Right lung (tissue), 10 donors: ENCODE data around the gene WDR77. TPM values are rescaled to one million over a fixed set of nuclear protein-coding genes. Genes with fewer than 3 reads are reported as not detected.

Experiments used
- DNase-seq, 2 donors: peaks; one replicate each; pipeline ENCODE4 v3.0.0-alpha.2; 2013
- long read RNA-seq, 8 donors: transcript quantifications; one replicate each; lab custom pipeline, GENCODE V29; 2026
- polyA plus RNA-seq, 5 donors: library from polyadenylated mRNA; unstranded; fragments of 120-200 nt; gene quantifications; one replicate each; pipeline versions ENCODE4 v1.2.1 to v1.2.3, GENCODE V29; 2013; ENCODE audit warnings: inconsistent platforms in 1 of 5, low replicate concordance in 1 of 5; ENCODE audit not compliant: insufficient read length in 5 of 5, insufficient read depth in 1 of 5

The WDR77 gene
- polyA plus RNA-seq, result 10 to 100 TPM; 43.6 to 58.7 (median 48.6) TPM
- long read RNA-seq, donor 1, transcript WDR77-201 (10 exons, 2,576 nt), result major isoform, 22 of 559 reads
- long read RNA-seq, donor 1, partial matches to known transcripts, result 526 of 559 reads
- long read RNA-seq, donor 1, other reads (novel, unspliced or antisense), result 11 of 559 reads
- long read RNA-seq, donor 2, transcript WDR77-201 (10 exons, 2,576 nt), result major isoform, 20 of 27 reads
- long read RNA-seq, donor 2, partial matches to known transcripts, result 7 of 27 reads
- long read RNA-seq, donor 2, other reads (novel, unspliced or antisense), result 0 of 27 reads
- long read RNA-seq, donor 3, transcript WDR77-201 (10 exons, 2,576 nt), result major isoform, 15 of 23 reads
- long read RNA-seq, donor 3, partial matches to known transcripts, result 8 of 23 reads
- long read RNA-seq, donor 3, other reads (novel, unspliced or antisense), result 0 of 23 reads
- long read RNA-seq, donor 4, transcript WDR77-201 (10 exons, 2,576 nt), result major isoform, 6 of 13 reads
- long read RNA-seq, donor 4, partial matches to known transcripts, result 6 of 13 reads
- long read RNA-seq, donor 4, other reads (novel, unspliced or antisense), result 0 of 13 reads
- long read RNA-seq, donor 5, transcript WDR77-201 (10 exons, 2,576 nt), result major isoform, 26 of 35 reads
- long read RNA-seq, donor 5, partial matches to known transcripts, result 8 of 35 reads
- long read RNA-seq, donor 5, other reads (novel, unspliced or antisense), result 0 of 35 reads
- long read RNA-seq, donor 6, transcript WDR77-201 (10 exons, 2,576 nt), result major isoform, 22 of 34 reads
- long read RNA-seq, donor 6, partial matches to known transcripts, result 12 of 34 reads
- long read RNA-seq, donor 6, other reads (novel, unspliced or antisense), result 0 of 34 reads
- long read RNA-seq, donor 7, transcript WDR77-201 (10 exons, 2,576 nt), result major isoform, 22 of 454 reads
- long read RNA-seq, donor 7, partial matches to known transcripts, result 427 of 454 reads
- long read RNA-seq, donor 7, other reads (novel, unspliced or antisense), result 5 of 454 reads
- long read RNA-seq, donor 8, transcript WDR77-201 (10 exons, 2,576 nt), result major isoform, 8 of 8 reads
- long read RNA-seq, donor 8, partial matches to known transcripts, result 0 of 8 reads
- long read RNA-seq, donor 8, other reads (novel, unspliced or antisense), result 0 of 8 reads

- peak; percentile 96 to 98 for DNase-seq
These were observed at the start of gene WDR77, which contains the start of gene ATP5PB for GRCh38 chr1:111448918-111449702. TSS of gene WDR77 (minus strand) at chr1:111449256. CDS start at chr1:111449169, 87 bp downstream. TSS of gene ATP5PB (plus strand) at chr1:111449464. CDS start at chr1:111449542, 78 bp downstream.

- no peak for DNase-seq
These were observed 48.5 kb upstream of the WDR77 start for GRCh38 chr1:111497592-111497991.

GRCh38 chr1:111496398-111496797, 47.3 kb upstream of the WDR77 start:
- DNase-seq, result no peak

- no peak for DNase-seq
These were observed 42.0 kb upstream of the WDR77 start for GRCh38 chr1:111491070-111491469.

- DNase-seq, result no peak
These were observed 41.2 kb upstream of the WDR77 start for GRCh38 chr1:111490220-111490619.

GRCh38 chr1:111489604-111490003, 40.5 kb upstream of the WDR77 start:
- no peak for DNase-seq

GRCh38 chr1:111488669-111489068, 39.6 kb upstream of the WDR77 start:
- DNase-seq, result no peak

- DNase-seq, result no peak
These were observed 38.1 kb upstream of the WDR77 start for GRCh38 chr1:111487133-111487532.

GRCh38 chr1:111486431-111486830, 37.4 kb upstream of the WDR77 start:
- no peak for DNase-seq

GRCh38 chr1:111484391-111485026, 35.5 kb upstream of the WDR77 start:
- DNase-seq, result no peak

GRCh38 chr1:111483876-111484275, 34.8 kb upstream of the WDR77 start:
- no peak for DNase-seq

- no peak for DNase-seq
These were observed 34.1 kb upstream of the WDR77 start for GRCh38 chr1:111483166-111483565.

- peak; percentile 72 to 80 for DNase-seq
These were observed 32.5 kb upstream of the WDR77 start for GRCh38 chr1:111481387-111482221.

- DNase-seq, result no peak
These were observed 31.6 kb upstream of the WDR77 start for GRCh38 chr1:111480674-111481073.

- DNase-seq, result no peak
These were observed 27.8 kb upstream of the WDR77 start for GRCh38 chr1:111476761-111477309.

GRCh38 chr1:111476214-111476613, 27.2 kb upstream of the WDR77 start:
- no peak for DNase-seq

- no peak for DNase-seq
These were observed 26.6 kb upstream of the WDR77 start for GRCh38 chr1:111475701-111476100.

- no peak for DNase-seq
These were observed 25.5 kb upstream of the WDR77 start for GRCh38 chr1:111474521-111474920.

GRCh38 chr1:111474106-111474505, 25.1 kb upstream of the WDR77 start:
- DNase-seq, result no peak
